ENCODE measurements around the gene COQ4. TPM values are rescaled to one million over a fixed set of nuclear protein-coding genes. Genes with fewer than 3 reads are reported as not detected.

COQ4 gene
- total RNA-seq, 1 donor from 2014 or later: 31.4 TPM

DNA sequence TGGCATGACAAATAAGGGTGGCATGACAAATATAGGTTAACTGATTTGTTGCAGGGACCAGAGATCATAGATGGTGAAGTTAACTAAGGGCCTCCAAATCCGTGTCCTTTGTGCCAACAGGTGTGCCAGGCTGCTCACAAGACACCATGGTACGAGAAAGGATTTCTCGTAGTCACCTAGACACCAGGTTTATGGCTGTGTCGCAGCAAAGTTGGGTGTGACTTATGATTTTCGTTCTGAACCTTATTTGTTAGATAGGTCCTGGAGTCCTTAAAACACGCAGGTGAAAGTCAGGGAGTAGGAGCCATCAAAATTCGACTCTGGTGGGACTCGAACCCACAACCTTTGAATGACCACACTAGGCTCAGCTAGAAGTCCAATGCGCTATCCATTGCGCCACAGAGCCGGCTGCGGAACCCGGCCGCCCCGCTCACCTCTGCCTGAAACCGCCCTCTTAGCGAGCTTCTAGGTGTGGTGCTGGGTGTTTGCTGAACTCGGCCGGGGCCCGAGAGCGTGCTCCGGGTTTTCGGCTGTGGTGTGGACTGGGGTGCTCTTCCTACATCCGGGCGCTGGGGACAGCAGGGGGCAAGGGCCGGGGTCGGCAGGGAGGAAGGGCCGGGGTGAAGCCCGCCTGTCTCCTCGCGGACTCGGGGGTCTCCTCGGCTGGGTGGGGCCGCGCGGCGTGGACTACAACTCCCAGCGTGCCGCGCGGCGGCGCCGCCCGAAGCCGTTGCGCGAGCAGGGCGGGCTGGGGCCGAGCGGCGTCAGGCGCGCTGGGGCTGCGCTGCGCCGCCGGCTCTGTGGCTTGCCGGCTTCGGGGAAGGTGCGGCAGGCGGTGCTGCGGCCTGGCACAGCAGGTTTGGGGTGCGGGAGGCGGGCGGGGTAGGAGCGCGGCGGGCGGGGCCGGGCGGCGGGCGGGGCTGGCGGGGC, 17.4 kb downstream of the COQ4 start, which contains the start of gene SLC27A4:
TSS of gene SLC27A4 (plus strand) at position 767 of the 930 bp plus-strand sequence. CDS start 2,606 bp downstream, outside the sequence.
- Histone ChIP-seq H3K4me3 (ENCODE audit: insufficient read depth, low read depth, low read length) (peak within 1 kb of the TSS; percentile 71), H3K27ac (ENCODE audit: low read depth, low read length) (no peak within 1 kb of the TSS), H3K36me3 (ENCODE audit: insufficient read depth, low read length) (peaks cover 10% of the 10 kb centered on the region), H3K9me3 (ENCODE audit: insufficient read depth, low read depth, low read length) (no peaks in the 10 kb centered on the region), H3K79me2 (ENCODE audit: insufficient read depth, low read length) (peaks cover 7% of the 10 kb centered on the region), H2AFZ (ENCODE audit: low read depth, low read length) (peak within 1 kb of the TSS; percentile 88), H3K4me1 (ENCODE audit: insufficient read depth, low read length) (peaks cover 6% of the 10 kb centered on the region), H3K4me2 (ENCODE audit: low read length) (peak within 1 kb of the TSS; percentile 98), H3K9ac (ENCODE audit: low read length) (peak within 1 kb of the TSS; percentile 78), H3K27me3 (ENCODE audit: insufficient read depth, low read length) (no peaks in the 10 kb centered on the region), H4K20me1 (ENCODE audit: insufficient read depth, low read length) (peaks cover 17% of the 10 kb centered on the region)
- Mint-ChIP-seq H3K27ac (ENCODE audit: unreplicated experiment) (peak within 1 kb of the TSS; percentile 37), H3K36me3 (ENCODE audit: low read depth, unreplicated experiment) (peaks cover 10% of the 10 kb centered on the region), H3K4me3 (ENCODE audit: unreplicated experiment) (peak within 1 kb of the TSS; percentile 94), H3K4me1 (ENCODE audit: low read depth, unreplicated experiment) (no peaks in the 10 kb centered on the region), H3K9me3 (ENCODE audit: unreplicated experiment) (no peaks in the 10 kb centered on the region), H3K27me3 (ENCODE audit: low read depth, unreplicated experiment) (no peaks in the 10 kb centered on the region)
- no peak for TF ChIP-seq EZH2 (IDR thresholded peaks at IDR 0.05; ENCODE audit: insufficient read depth, low read length)
- TF ChIP-seq, protein P1, sequence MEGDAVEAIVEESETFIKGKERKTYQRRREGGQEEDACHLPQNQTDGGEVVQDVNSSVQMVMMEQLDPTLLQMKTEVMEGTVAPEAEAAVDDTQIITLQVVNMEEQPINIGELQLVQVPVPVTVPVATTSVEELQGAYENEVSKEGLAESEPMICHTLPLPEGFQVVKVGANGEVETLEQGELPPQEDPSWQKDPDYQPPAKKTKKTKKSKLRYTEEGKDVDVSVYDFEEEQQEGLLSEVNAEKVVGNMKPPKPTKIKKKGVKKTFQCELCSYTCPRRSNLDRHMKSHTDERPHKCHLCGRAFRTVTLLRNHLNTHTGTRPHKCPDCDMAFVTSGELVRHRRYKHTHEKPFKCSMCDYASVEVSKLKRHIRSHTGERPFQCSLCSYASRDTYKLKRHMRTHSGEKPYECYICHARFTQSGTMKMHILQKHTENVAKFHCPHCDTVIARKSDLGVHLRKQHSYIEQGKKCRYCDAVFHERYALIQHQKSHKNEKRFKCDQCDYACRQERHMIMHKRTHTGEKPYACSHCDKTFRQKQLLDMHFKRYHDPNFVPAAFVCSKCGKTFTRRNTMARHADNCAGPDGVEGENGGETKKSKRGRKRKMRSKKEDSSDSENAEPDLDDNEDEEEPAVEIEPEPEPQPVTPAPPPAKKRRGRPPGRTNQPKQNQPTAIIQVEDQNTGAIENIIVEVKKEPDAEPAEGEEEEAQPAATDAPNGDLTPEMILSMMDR (IDR thresholded peaks at IDR 0.05; ENCODE audit: insufficient read depth, low read depth, low read length): no peak
- FAIRE-seq: no peak
- DNase-seq (ENCODE audit: low read depth): peak; percentile 53

DNA sequence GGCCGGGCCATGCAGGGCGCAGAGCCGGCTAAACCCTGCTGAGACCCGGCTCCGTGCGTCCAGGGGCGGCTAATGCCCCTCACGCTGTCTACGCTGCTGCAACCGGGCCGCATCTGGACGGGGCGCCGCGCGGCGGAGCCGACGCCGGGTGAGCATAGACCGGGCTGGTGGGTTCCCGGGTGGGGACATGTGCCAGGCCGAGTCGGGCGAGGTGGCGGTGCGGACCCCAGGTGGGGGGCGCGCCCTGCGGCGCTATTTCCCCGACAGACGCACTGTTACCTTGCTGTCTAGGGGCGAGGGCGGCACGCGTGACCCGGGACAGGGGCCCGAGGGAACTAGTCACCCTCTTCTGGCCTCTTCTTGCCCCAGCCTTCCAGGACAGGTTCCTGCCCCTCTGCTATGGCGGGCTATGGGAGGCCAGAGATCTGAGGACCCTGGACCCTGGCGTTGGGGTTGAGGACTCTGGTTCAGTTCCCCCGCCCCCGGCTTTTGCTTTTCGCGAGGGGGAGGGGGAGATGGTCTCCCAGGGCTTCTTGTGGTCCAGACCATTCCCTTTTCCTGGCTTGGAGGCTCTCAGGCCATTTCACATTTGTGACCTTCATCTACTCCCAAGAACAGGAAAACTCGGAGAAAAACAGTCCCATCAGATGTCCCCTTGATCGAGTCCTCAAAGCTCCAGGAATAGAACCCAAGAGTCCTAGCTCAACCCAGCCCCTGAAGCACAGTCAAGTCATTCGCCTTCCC, 18.2 kb downstream of the COQ4 start:
- DNase-seq (ENCODE audit: low read depth) (no peak), FAIRE-seq (no peak)
- TF ChIP-seq EZH2 (IDR thresholded peaks at IDR 0.05; ENCODE audit: insufficient read depth, low read length): no peak
- no peaks in the 10 kb centered on the region for H3K9me3 ChIP-seq (ENCODE audit: insufficient read depth, low read depth, low read length)
- peaks cover 7% of the 10 kb centered on the region for H3K79me2 ChIP-seq (ENCODE audit: insufficient read depth, low read length)
- Mint-ChIP-seq H3K4me1 (ENCODE audit: low read depth, unreplicated experiment) (no peaks in the 10 kb centered on the region), H3K27ac (ENCODE audit: unreplicated experiment) (peak overlapping the region; percentile 37), H3K36me3 (ENCODE audit: low read depth, unreplicated experiment) (peaks cover 10% of the 10 kb centered on the region), H3K4me3 (ENCODE audit: unreplicated experiment) (peak overlapping the region; percentile 94), H3K27me3 (ENCODE audit: low read depth, unreplicated experiment) (no peaks in the 10 kb centered on the region), H3K9me3 (ENCODE audit: unreplicated experiment) (no peaks in the 10 kb centered on the region)
- H2AFZ ChIP-seq (ENCODE audit: low read depth, low read length): peak overlapping the region; percentile 62
- H3K4me1 ChIP-seq (ENCODE audit: insufficient read depth, low read length): peaks cover 6% of the 10 kb centered on the region
- H3K9ac ChIP-seq (ENCODE audit: low read length): peak overlapping the region; percentile 78
- no peak overlapping the region for H3K27ac ChIP-seq (ENCODE audit: low read depth, low read length)
- peak overlapping the region; percentile 71 for H3K4me3 ChIP-seq (ENCODE audit: insufficient read depth, low read depth, low read length)
- peaks cover 17% of the 10 kb centered on the region for H4K20me1 ChIP-seq (ENCODE audit: insufficient read depth, low read length)
- H3K36me3 ChIP-seq (ENCODE audit: insufficient read depth, low read length): peaks cover 15% of the 10 kb centered on the region
- H3K4me2 ChIP-seq (ENCODE audit: low read length): peak overlapping the region; percentile 98
- H3K27me3 ChIP-seq (ENCODE audit: insufficient read depth, low read length): no peaks in the 10 kb centered on the region

DNA sequence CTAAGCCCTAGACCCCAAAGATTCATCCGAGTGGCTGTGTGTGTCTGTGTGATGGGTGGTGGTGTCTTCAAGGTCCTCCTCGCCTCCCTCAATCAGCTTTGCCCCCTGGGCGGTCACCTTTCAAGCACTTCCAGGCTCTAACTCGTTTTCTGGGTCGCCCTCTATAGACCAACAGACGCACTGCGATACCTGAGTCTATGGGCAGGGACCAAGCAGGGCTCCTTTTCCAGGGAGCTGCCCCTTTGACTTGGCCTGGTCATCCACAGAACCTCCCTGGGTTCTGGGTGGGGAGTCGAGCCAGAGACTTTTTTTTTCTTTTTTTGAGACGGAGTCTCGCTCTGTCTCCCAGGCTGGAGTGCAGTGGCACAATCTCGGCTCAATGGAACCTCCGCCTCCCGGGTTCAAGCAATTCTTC, 18.8 kb downstream of the COQ4 start:
- H2AFZ ChIP-seq (ENCODE audit: low read depth, low read length): peak overlapping the region; percentile 62
- H3K9me3 Mint-ChIP-seq (ENCODE audit: unreplicated experiment): no peaks in the 10 kb centered on the region
- TF ChIP-seq EZH2 (IDR thresholded peaks at IDR 0.05; ENCODE audit: insufficient read depth, low read length): no peak
- TF ChIP-seq, protein P1 (IDR thresholded peaks at IDR 0.05; ENCODE audit: insufficient read depth, low read depth, low read length): peak; percentile 43

More for the DNA sequence above, 18.8 kb downstream of the COQ4 start:
- peaks cover 15% of the 10 kb centered on the region for H3K36me3 ChIP-seq (ENCODE audit: insufficient read depth, low read length)
- H3K9me3 ChIP-seq (ENCODE audit: insufficient read depth, low read depth, low read length): no peaks in the 10 kb centered on the region
- Mint-ChIP-seq H3K4me1 (ENCODE audit: low read depth, unreplicated experiment) (no peaks in the 10 kb centered on the region), H3K4me3 (ENCODE audit: unreplicated experiment) (peak overlapping the region; percentile 94), H3K36me3 (ENCODE audit: low read depth, unreplicated experiment) (peaks cover 10% of the 10 kb centered on the region), H3K27me3 (ENCODE audit: low read depth, unreplicated experiment) (no peaks in the 10 kb centered on the region), H3K27ac (ENCODE audit: unreplicated experiment) (peak overlapping the region; percentile 37)
- H3K9ac ChIP-seq (ENCODE audit: low read length): peak overlapping the region; percentile 78
- H3K79me2 ChIP-seq (ENCODE audit: insufficient read depth, low read length): peaks cover 7% of the 10 kb centered on the region
- H4K20me1 ChIP-seq (ENCODE audit: insufficient read depth, low read length): peaks cover 17% of the 10 kb centered on the region
- FAIRE-seq (no peak), DNase-seq (ENCODE audit: low read depth) (peak; percentile 32)
- H3K27me3 ChIP-seq (ENCODE audit: insufficient read depth, low read length): no peaks in the 10 kb centered on the region
- H3K4me1 ChIP-seq (ENCODE audit: insufficient read depth, low read length): peaks cover 6% of the 10 kb centered on the region
- H3K4me3 ChIP-seq (ENCODE audit: insufficient read depth, low read depth, low read length): peak overlapping the region; percentile 71
- no peak overlapping the region for H3K27ac ChIP-seq (ENCODE audit: low read depth, low read length)
- peak overlapping the region; percentile 98 for H3K4me2 ChIP-seq (ENCODE audit: low read length)
